ENCODE results near the gene TBCD.

Gene TBCD

GRCh38 chr17:82822281-82822680 lies 70.4 kb downstream of the TBCD start:
- no peak overlapping the region for H3K4me3 ChIP-seq (replicated peaks in 1 of 2; ENCODE audit: low read depth in 2 of 2, low read length in 2 of 2)
- TF ChIP-seq CTCF (IDR thresholded peaks at IDR 0.05; ENCODE audit: low read depth, low read length): no peak
- DNase-seq (ENCODE audit: low read depth in 2 of 2): no peak

- H3K4me3 ChIP-seq (replicated peaks in 1 of 2; ENCODE audit: low read depth in 2 of 2, low read length in 2 of 2): no peak overlapping the region
Observed at GRCh38 chr17:82823004-82823403, 71.1 kb downstream of the TBCD start.

GRCh38 chr17:82825540-82826124 lies 73.8 kb downstream of the TBCD start:
- DNase-seq (ENCODE audit: low read depth in 2 of 2): no peak
- no peak for TF ChIP-seq CTCF (IDR thresholded peaks at IDR 0.05; ENCODE audit: low read depth, low read length)
- H3K4me3 ChIP-seq (replicated peaks in 1 of 2; ENCODE audit: low read depth in 2 of 2, low read length in 2 of 2): no peak overlapping the region

More at GRCh38 chr17:82823004-82823403, 71.1 kb downstream of the TBCD start:
- TF ChIP-seq CTCF (IDR thresholded peaks at IDR 0.05; ENCODE audit: low read depth, low read length): peak; percentile 27
- DNase-seq (ENCODE audit: low read depth in 2 of 2): no peak

- no peak for DNase-seq (ENCODE audit: low read depth in 2 of 2)
- no peak overlapping the region for H3K4me3 ChIP-seq (replicated peaks in 1 of 2; ENCODE audit: low read depth in 2 of 2, low read length in 2 of 2)
- TF ChIP-seq CTCF (IDR thresholded peaks at IDR 0.05; ENCODE audit: low read depth, low read length): no peak
Observed at GRCh38 chr17:82826211-82826610, 74.3 kb downstream of the TBCD start.

- TF ChIP-seq CTCF (IDR thresholded peaks at IDR 0.05; ENCODE audit: low read depth, low read length): no peak
- H3K4me3 ChIP-seq (replicated peaks in 1 of 2; ENCODE audit: low read depth in 2 of 2, low read length in 2 of 2): no peak overlapping the region
- DNase-seq (ENCODE audit: low read depth in 2 of 2): no peak
Observed at GRCh38 chr17:82826956-82827355, 75.1 kb downstream of the TBCD start.

- DNase-seq (ENCODE audit: low read depth in 2 of 2): no peak
- no peak overlapping the region for H3K4me3 ChIP-seq (replicated peaks in 1 of 2; ENCODE audit: low read depth in 2 of 2, low read length in 2 of 2)
- no peak for TF ChIP-seq CTCF (IDR thresholded peaks at IDR 0.05; ENCODE audit: low read depth, low read length)
Observed at GRCh38 chr17:82828875-82829487, 77.1 kb downstream of the TBCD start.

All from cardiac fibroblast (primary cell).